RCC 7860 (cell line): ENCODE data around the gene TGFB2.

Experiments used
- DNase-seq: peaks from one replicate; pipeline ENCODE4 v3.0.0-alpha.2; 2015; ENCODE audit warnings: low spot score
- FAIRE-seq: peaks from 2 replicates; lab custom pipeline; 2012; peaks lifted over from hg19 to GRCh38; lab: Jason Lieb, UNC

Gene TGFB2

DNA sequence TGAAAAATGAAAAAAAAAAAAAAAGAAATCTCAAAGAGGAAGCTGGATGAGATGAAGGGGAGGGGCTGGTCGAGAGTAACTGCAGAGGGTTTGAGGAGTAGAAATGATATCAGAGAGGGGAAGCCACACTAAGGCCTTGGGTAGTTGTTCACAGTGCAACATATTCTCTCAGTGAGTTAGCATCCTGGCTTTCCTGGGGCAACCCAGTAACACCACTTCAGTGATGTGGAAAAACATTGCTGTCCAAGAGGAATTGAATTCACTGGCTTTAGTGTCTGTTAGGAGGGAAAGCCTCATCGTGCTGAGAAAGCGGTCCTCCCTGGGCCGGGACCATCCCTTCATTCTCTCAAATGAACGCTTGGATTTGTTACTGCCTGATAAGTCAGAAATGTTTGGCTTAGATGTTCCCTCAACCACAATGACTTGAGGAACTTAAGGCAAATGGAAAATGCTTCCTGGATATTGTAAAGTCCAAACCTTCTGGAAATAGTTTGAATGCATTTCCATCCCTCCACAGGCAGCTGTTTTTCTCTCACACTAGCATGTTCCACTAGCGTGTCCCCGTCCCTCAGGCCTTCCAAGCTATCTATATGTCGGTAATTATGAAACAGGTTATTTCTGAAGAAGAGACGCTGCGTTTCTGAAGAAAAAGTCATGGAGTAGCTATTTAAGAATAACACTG is 12.2 kb downstream of the TGFB2 start:
- no peak for DNase-seq
- FAIRE-seq, result no peak

DNA sequence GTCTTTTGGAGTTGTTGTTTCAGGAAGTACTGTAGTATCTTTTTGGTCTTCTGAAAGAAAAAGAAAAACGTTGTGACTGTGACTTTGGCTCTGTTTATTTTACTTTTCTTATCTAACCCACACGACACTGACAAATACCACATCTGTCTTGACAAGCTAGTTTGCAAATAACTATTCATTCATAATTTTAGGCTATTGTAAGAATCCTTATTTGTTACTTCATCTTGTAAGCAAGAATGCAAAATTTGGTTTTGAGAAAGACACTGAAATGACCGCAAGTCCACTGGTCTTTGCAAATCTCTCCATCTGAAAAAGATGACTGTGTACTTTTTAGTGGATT is 12.7 kb downstream of the TGFB2 start:
- DNase-seq, result no peak
- FAIRE-seq, result no peak

DNA sequence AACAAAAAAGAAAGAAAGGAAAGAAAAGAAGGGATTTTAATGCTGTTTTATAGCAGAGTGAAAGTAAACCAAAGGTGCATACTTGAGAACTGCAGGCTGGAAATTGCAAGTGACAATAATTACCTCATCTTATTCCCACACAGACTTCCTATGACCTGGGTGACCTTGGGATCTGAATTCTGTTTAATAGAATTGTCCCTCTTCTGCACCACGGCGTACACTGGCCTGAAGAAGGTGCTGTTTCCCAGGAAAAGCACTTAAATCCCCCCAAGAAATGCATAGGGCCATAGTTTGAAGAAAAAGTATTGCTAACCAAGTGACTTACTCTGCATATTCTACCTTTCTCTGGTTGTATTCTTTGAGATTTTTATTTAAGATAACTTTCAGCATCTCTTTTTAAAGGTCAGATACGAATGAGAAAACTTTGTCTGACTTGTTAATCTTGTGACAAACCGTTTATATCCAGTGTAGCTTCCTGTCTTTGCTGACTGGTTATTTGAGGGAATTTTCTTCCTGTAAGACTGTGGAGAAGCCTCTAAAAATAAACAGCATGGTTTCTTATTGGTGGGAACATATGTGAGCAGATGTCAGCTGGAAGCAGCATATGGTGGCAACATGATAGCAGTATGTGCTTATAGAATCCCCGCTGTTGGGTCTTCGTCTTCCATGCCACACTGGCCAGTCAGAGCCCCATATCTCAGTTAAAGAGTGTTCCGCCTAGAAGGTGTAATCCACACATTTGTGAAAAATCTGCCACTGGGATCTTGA is 16.3 kb downstream of the TGFB2 start:
- no peak for FAIRE-seq

DNA sequence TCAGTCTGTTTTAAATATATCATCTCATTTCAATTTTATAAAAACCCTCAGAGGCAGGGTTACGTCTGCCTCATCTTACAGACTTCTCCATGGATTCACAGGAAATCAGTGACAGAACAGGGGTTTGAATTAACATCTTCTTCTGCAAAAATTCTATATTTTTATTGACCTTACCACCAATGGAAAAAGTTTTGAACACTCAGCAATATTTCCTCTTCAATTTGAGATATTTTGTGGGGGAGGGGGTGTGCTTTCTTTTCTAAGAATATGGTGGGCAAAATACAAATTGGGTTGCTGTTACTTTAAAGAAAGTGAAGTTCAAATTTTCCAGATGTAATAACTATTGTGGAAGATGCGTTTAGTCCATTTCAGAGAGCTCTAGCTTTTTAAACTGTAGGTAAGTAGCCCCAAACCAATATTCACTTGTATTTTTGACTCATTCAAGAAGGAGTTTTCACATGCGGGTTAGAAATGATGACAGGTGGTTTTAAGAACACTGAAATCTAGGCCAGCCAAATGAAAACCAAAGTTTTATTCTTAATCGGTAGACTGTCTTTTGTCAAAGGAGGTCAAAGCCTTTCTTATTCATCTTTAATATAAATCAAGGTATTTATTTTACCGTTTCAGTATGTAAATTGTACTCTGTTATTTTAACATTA is 17.4 kb downstream of the TGFB2 start:
- FAIRE-seq (no peak), DNase-seq (no peak)

More for the DNA sequence above, 16.3 kb downstream of the TGFB2 start:
- DNase-seq, result peak; percentile 38

DNA sequence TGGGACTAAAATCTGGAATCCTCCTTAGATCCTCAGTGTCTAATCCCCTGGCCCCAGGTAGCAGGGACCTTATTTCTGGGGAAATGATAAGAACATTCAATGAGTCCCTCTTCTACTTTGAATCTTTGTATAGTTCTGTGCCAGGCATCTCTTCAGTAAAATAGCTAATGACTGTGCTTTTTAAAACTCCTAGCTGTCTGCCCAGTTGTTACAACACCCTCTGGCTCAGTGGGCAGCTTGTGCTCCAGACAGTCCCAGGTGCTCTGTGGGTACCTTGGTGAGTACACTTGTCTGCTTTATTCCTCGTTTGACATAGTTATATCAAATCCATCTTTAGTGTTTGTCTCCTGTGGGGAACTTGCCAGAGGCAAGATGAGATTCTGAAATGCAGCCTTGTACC is 18.0 kb downstream of the TGFB2 start:
- no peak for FAIRE-seq
- DNase-seq, result no peak

DNA sequence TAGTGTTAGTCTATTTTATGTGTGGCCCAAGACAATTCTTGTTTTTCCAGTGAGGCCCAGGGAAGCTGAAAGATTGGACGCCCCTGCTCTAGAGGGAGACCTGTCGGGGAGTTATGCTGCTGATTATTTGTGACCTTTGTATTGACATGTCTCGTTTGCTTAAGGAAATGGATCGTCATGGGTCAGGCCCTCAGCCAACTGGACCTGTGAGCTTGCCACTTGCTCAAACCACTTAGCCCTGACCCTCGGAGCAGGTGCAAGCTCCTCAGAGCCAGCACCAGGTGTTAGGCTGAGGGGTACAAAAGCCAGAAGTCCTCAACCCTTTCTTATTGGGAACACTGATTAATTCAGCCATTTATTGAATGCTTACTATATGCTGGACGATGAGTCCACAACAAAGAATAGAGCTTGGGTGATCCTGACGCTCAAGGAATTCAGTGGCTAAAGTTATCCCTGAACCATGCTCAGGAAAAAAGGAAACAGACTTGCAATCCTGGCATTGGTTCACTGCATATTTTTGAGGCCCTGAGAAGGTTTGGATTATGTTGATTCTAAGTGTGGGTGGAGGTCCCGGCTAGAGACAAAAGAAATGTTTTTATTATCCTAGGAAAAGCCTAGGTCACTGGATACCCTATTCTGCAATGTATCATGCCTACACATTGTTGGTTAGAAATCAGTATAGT is 19.0 kb downstream of the TGFB2 start:
- FAIRE-seq, result no peak
- no peak for DNase-seq

DNA sequence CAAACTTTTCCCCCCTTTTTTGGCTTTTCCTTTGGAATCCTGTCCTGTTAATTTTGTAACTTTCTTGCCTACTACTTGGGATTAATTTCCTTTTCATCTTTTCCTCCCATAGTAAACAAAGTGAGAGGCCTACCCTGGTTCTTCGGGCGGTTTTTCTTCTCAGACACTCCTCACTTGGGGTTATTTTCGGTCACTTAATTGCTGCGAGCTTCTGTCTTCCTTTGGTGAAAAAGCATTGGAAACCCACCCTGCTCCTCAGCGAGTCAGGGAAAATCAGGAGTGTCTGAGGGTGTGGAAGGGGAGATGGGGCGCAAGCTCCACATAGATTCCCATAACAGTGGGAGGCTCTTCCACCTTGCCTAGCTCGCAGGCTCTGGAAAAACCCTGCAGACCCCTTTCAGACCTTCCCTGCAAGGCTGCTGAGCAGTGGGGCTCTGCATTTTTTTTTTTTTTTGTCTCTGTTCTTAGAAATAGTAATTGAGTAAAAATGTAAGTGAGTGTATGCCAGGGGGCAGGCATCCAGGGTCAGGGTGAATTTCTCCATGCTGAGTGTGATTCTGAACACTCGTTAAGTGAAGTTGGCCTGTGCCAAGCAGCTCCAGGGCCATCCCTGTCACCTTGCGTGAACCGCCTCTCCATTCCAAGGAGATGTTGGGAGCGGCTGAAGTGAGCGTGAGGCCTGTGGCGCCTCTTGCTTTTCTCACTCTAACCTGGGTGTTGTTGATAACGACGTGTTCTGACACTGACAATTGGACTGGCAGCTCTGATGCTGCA is 20.3 kb downstream of the TGFB2 start:
- FAIRE-seq, result no peak

DNA sequence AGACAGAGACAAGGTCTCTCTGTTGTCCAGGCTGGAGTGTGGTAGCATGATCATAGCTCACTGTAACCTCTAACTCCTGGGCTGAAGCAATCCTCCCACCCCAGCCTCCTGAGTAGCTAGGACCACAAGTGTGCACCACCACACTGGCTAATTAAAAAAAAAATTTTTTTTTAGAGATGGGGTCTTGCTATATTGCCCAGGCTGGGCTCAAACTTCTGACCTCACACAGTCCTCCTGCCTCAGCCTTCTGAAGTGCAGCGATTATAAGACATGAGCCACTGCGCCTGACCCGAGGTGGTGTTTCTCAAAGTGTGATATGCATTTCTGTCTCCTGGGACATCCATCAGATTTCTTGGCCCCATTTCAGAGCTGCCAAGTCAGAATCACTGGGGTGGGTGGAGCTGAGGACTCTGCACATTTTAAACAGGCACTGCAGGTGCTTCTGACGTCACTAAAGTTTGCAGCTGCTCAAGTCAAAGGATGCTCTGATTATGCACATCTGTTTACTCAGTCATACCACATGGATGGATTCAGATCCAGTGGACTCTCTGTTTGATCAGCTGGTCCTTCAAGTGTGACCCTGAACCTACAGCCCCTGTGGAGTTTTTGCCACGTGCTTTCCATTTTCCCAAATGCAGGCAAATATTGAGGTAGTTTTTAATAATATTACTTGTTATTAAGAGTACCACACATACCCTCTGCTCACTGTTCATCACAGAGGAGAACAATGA is 21.4 kb downstream of the TGFB2 start:
- DNase-seq (peak; percentile 39), FAIRE-seq (no peak)

More for the DNA sequence above, 20.3 kb downstream of the TGFB2 start:
- no peak for DNase-seq

DNA sequence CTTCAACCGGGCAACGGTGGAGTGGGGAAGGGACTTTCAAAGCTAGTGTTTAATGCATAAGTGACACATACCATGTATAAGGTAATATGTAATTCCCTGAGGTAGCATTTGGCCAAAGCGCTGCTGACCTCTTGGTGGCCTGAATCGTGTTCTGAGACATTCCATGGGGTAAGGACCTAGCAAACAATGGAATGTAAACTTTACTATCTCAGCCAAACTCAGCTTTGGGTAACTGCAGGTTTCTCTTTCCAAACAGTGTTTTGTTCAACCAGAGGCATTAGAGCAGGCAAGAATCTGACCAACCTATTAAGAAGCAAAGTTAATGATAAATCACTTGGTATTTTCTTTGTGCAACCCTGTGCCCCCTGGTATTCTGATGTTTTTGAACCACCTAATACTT is 22.0 kb downstream of the TGFB2 start:
- FAIRE-seq (peak; percentile 97), DNase-seq (peak; percentile 87)

DNA sequence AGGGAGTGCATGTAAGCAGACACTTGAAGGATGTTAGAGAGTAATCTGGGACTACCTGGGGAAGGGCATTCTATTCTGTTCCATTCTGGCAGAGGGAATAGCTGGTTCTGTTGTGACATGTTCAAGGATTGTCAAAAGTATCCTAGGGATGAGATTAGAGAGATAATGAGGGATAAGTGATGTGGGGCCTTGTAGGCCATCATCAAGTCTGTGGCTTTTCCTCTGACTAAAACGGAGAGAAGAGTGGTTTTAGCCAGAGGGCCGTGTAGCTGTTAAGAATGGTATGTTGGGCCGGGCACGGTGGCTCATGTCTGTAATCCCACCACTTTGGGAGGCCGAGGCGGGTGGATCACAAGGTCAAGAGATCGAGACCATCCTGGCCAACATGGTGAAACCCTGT is 23.6 kb downstream of the TGFB2 start:
- no peak for FAIRE-seq
- no peak for DNase-seq

DNA sequence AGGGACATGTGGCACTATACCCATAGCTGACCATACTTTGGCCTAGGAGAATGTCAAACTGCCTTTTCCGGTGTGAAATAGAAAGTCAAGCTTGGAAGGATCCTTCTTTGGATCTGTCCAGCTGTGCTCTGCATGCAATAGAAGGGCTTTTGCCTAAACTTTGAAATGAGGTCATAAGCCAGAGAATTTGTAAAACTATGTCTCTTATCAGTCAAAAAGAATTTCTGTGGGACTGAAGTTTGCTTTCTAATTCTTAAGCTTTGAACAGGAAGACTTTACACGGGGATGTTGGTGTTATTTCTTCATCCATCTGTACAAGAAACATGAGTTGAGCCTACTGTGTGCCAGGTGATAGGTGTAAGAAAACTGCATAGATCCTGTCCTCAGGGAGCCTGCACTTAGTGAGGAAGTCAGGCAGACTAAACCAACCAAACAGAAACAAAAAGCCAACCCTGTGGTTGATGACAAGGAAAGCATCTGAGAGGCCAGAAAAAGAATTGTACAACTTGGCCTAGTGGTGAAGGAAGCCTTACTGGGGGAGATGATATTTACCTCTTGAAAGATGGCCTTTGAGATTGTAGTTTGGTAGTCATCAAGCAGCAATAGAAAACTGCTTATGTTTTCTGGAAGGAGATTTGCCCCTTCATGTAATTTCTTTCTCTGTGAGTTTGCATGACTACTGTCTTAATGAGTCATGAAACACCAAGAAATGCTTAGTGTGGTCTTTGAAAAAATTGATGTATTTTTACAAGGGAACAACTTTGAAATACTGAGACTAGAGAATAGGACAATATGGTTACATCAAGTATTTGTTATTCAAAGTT is 24.8 kb downstream of the TGFB2 start:
- peak; percentile 83 for FAIRE-seq

DNA sequence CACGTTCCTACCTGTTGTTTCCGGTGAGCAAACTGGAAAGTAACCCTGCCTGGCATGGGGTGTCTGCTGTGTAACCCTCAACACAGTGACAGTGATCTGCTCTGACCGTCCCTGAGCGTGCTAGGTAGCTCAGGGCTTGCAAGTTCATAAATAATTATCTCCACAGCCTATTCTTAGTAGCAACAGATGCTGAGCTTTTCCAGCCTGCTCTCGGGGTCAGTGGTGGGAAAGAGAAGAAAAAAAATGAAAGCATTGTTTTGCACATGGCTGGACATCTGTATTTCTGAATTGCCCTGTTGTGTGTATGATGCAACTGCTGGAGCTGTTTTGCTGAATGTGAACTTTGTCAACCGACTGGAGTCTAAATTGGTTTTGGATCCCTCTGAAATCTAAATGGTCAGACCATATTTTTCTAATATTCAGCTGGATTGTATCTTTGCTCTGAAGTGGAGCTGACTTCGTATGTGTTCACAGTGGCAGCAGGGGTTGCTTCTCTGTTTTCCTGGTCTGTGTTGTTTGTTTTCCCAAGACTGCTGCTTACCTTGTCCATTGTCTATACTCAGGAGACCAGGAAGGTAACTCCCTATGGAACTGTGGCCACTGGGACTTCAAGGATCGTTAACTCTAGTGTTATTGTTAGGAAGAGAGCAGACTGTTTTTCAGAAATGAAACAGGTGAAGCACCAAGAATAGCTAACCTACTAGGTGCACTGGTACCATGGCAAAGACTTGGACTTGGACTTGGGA is 27.0 kb downstream of the TGFB2 start:
- DNase-seq, result no peak
- no peak for FAIRE-seq

More for the DNA sequence above, 24.8 kb downstream of the TGFB2 start:
- DNase-seq, result peak; percentile 54

DNA sequence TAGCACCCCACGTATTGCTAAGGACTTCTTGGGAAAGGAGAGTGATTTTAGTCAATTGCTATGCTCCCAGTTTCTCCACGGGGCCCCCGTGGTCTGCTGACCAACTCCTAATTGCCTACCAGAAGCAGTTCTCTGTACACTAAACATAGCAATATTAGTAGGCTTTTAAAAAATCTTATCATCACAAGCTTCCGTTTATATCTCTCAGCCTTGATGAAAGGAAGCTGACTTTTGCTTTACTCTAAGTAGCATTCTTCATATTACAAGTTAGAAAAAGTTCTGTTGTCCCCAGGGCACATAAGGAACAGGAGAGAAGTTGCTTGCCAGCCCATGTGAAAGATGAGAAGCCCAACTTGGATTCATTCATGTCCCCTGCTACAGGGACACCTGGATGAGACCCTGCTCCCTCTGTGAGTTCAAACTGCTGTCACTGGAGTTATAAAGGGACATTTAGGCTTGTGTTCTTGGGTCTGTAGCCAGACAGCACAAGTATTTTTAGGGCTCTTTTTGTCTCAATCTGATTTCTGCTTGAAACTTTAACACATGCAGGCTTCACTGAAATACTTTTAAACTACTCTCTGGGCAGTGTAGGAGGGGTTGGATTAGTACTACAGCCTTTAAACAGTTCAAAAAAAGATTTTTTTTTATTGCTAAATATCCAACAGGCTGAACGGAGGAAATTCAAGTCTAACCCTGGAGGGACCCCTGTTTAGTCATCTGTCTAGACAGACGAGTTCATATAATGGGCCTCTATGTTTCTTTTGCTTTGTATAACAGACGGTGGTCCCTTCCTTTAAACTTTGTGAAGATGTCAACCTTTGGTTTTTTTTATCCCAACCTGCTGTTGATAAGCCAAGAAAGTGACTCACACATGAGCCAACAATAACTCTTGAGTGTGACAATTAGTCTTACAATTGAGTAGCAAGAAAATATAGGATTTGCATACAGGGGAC is 29.5 kb downstream of the TGFB2 start:
- FAIRE-seq (peak; percentile 83), DNase-seq (peak; percentile 60)

DNA sequence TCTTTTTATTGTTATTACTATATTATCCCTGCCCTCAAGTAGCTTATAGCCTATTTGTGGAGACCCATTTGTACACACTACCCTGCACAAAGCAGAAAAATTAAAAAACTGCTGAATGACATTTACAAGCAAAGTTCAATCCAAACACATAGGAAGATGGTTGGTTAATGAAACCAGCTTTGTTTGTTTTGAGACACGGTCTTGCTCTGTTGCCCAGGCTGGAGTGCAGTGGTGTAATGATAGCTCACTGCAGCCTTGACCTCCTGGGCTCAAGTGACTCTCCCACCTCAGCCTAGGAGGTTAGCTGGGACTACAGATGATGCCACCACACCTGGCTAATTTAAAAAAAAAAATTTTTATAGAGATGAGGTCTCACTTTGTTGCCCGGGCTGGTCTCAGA is 31.6 kb downstream of the TGFB2 start:
- FAIRE-seq (no peak), DNase-seq (peak; percentile 71)

DNA sequence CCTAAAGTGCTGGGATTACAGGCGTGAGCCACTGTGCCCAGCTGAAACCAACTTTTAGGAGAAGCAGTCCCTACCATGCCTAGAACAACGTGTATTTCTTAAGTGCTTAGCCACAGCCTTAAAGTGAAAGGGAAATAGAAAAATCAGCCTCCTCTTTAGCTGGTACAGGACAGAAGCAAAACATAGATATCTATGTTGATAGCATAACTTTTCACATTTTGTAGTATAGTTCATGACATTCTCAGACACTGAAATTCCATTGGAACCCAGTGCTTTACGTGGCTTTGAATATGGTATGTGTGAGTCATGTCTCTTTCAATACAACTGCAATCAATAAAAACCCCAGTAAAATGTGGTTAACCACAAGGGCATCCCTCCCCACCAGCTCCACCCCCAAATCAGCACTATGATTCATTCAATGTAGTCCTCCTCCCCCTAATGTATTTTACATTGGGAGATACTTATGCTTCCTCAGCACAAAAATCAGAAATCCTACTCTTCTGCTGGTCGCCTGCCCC is 32.1 kb downstream of the TGFB2 start:
- DNase-seq (peak; percentile 96), FAIRE-seq (peak; percentile 97)

DNA sequence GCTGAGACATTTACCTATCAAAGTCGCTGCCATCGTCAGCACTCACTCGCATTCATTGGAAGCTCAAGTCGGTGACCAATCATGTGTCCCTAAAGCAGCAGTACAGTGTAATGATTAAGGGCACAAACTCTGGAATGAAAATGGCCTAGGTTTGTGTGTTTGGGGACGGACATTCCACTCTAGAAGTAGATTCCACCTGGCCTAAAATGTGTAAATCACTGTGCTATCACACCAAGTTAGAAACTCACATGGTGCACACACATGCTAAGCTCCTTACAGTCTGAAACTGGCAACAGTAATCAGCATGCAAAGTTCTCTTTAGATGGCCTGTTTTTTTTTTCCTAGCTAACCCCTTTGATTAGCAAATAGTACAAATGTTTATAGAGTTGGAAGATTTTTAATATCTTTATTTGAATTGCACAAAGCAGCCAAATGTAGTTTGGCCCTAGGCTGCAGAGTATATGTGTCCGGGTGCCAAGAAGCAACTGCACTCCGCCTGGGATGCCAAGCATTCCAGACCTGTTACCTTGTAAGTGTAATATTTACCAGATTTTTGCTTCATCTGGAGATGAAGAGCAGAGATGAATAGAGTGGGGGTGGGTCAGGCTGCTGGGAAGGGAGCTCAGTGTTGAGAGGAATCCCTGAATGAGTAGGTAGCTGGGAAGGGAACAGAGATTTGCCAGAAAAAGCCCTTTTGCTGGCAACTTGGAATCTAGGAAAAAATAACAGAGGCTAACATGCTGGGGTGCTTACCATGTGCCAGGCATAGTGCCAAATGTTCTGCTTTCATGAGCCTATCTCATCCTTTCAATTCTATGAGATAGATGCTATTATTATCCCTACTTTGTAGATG is 35.2 kb downstream of the TGFB2 start:
- peak; percentile 96 for FAIRE-seq
- DNase-seq, result peak; percentile 93
